Neural cell (in vitro differentiated cells): ENCODE results near the gene ZNF205. TPM values are rescaled to one million over a fixed set of nuclear protein-coding genes. Genes with fewer than 3 reads are reported as not detected.

ENCODE experiments used
- H2AFZ ChIP-seq: fragments of 200-600, 300-800 bp; sonication (generic), shearing (Covaris generic); 2 replicates; pipeline ENCODE4 v1.6.0; 2014; ENCODE audit warnings: low read depth, mild to moderate bottlenecking, antibody characterized with exemption, low read length, moderate library complexity
- H3F3A ChIP-seq: fragments of 200-600 bp; shearing (Covaris generic); 2 replicates; pipeline ENCODE4 v1.6.1; 2016; ENCODE audit warnings: mild to moderate bottlenecking, moderate library complexity, mixed read lengths, antibody characterized with exemption, low read length; ENCODE audit not compliant: insufficient read depth, poor library complexity, severe bottlenecking
- H3K27ac ChIP-seq: fragments of 200-600, 300-800 bp; sonication (generic), shearing (Covaris generic); 2 replicates; pipeline ENCODE4 v1.5.1; 2014; ENCODE audit warnings: mild to moderate bottlenecking, low read length, moderate library complexity
- H3K27me3 ChIP-seq: fragments of 300-800, 200-600 bp; sonication (generic), shearing (Covaris generic); 2 replicates; pipeline ENCODE4 v1.6.0; 2014; ENCODE audit warnings: mild to moderate bottlenecking, low read depth, low read length, moderate library complexity; ENCODE audit not compliant: insufficient read depth
- H3K36me3 ChIP-seq: fragments of 300-800, 200-600 bp; sonication (generic), shearing (Covaris generic); 2 replicates; pipeline ENCODE4 v1.5.1; 2014; ENCODE audit warnings: mild to moderate bottlenecking, antibody characterized with exemption, low read length, moderate library complexity; ENCODE audit not compliant: insufficient read depth
- H3K4me2 ChIP-seq: fragments of 300-800, 200-600 bp; sonication (generic), shearing (Covaris generic); 2 replicates; pipeline ENCODE4 v1.6.0; 2014; ENCODE audit warnings: mild to moderate bottlenecking, low read length
- H3K4me3 ChIP-seq: fragments of 300-800, 200-600 bp; sonication (generic), shearing (Covaris generic); 2 replicates; pipeline ENCODE4 v1.5.1; 2014; ENCODE audit warnings: mild to moderate bottlenecking, low read length, moderate library complexity
- H3K79me2 ChIP-seq: fragments of 200-600 bp; shearing (Covaris generic); replicated peaks from 2 replicates; pipeline ENCODE4 v1.6.0; 2014; ENCODE audit warnings: mild to moderate bottlenecking, low read length, moderate library complexity; ENCODE audit not compliant: insufficient read depth
- H3K9ac ChIP-seq: fragments of 300-800, 200-600 bp; sonication (generic), shearing (Covaris generic); 2 replicates; pipeline ENCODE4 v1.6.1; 2016; ENCODE audit warnings: mild to moderate bottlenecking, low read length, mixed read lengths
- H3K9me2 ChIP-seq: fragments of 200-600 bp; shearing (Covaris generic); 2 replicates; pipeline ENCODE4 v1.6.1; 2016; ENCODE audit warnings: mild to moderate bottlenecking, low read length, mixed read lengths; ENCODE audit not compliant: insufficient read depth
- H3K9me3 ChIP-seq: fragments of 200-600, 300-800 bp; sonication (generic), shearing (Covaris generic); 2 replicates; pipeline ENCODE4 v1.6.1; 2016; ENCODE audit warnings: mild to moderate bottlenecking, mixed run types, low read length, moderate library complexity, mixed read lengths
- H4K20me1 ChIP-seq: fragments of 200-600 bp; shearing (Covaris generic); 2 replicates; pipeline ENCODE4 v1.6.1; 2016; ENCODE audit warnings: mild to moderate bottlenecking, mixed run types; ENCODE audit not compliant: insufficient read depth
- EP300 ChIP-seq: fragments of 450-650 bp; conservative IDR thresholded peaks from 2 replicates; pipeline ENCODE4 v1.6.1; 2014; ENCODE audit warnings: antibody characterized with exemption, mild to moderate bottlenecking, moderate library complexity; ENCODE audit not compliant: poor library complexity, severe bottlenecking
- EZH2 ChIP-seq: fragments of 200-600, 300-800 bp; shearing (Covaris generic), sonication (generic); IDR thresholded peaks from 2 replicates; pipeline ENCODE4 v1.6.1; 2014; ENCODE audit warnings: antibody characterized with exemption, low read length, borderline replicate concordance, mild to moderate bottlenecking; ENCODE audit not compliant: insufficient read depth, poor library complexity, severe bottlenecking
- MXI1 ChIP-seq: fragments of 450-650 bp; conservative IDR thresholded peaks from 2 replicates; pipeline ENCODE4 v1.6.1; 2014; ENCODE audit warnings: antibody characterized with exemption, mild to moderate bottlenecking; ENCODE audit not compliant: poor library complexity, severe bottlenecking
- POLR2AphosphoS5 ChIP-seq: IDR thresholded peaks from 2 replicates; pipeline ENCODE4 v1.6.1; 2012
- RAD21 ChIP-seq: fragments of 450-650 bp; conservative IDR thresholded peaks from 2 replicates; pipeline ENCODE4 v1.6.1; 2014; ENCODE audit warnings: antibody characterized with exemption, mild to moderate bottlenecking, moderate library complexity
- SMC3 ChIP-seq: fragments of 450-650 bp; conservative IDR thresholded peaks from 2 replicates; pipeline ENCODE4 v1.6.1; 2014; ENCODE audit warnings: antibody characterized with exemption, mild to moderate bottlenecking, moderate library complexity; ENCODE audit not compliant: poor library complexity
- TAF1 ChIP-seq: IDR thresholded peaks from 2 replicates; pipeline ENCODE4 v1.6.1; 2012; ENCODE audit warnings: low read depth
- polyA plus RNA-seq: library from polyadenylated mRNA; depleted of rRNA; stranded (reverse); fragments of >200 nt; gene quantifications from 2 replicates; pipeline ENCODE4 v1.2.3, GENCODE V29; 2014
- TF ChIP-seq, protein P1 (sequence below): fragments of 450-650 bp; IDR thresholded peaks from 2 replicates; pipeline ENCODE4 v1.5.1; 2014; ENCODE audit warnings: antibody characterized with exemption, mild to moderate bottlenecking, moderate library complexity; ENCODE audit not compliant: poor library complexity, severe bottlenecking
- TF ChIP-seq, protein P2 (sequence below): IDR thresholded peaks from 2 replicates; pipeline ENCODE4 v1.6.1; 2012; ENCODE audit warnings: borderline replicate concordance

Gene ZNF205
- polyA plus RNA-seq, 1 donor from 2014 or later: 30.0 TPM

DNA sequence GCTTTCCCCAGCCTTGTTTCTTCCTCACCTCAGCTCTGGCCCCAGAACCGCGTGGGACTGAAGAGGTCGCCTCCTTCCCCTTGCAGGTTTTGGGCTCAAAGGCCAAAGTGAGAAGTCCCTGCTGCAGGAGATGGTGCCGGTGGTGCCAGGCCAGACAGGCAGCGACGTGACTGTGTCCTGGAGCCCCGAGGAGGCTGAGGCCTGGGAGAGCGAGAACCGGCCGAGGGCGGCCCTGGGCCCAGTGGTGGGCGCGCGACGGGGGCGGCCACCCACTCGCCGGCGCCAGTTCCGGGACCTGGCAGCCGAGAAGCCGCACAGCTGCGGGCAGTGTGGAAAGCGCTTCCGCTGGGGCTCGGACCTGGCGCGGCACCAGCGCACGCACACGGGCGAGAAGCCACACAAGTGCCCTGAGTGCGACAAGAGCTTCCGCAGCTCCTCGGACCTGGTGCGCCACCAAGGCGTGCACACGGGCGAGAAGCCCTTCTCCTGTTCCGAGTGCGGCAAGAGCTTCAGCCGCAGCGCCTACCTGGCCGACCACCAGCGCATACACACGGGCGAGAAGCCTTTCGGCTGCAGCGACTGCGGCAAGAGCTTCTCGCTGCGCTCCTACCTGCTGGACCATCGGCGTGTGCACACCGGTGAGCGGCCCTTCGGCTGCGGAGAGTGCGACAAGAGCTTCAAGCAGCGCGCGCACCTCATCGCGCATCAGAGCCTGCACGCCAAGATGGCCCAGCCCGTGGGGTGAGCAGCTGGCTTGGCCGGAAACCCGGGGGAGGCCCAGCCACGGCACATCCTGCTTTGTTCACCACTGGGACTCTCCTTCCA lies 28.4 kb downstream of the ZNF205 start:
- no peak for TF ChIP-seq EP300
- no peak for TF ChIP-seq POLR2AphosphoS5
- TF ChIP-seq TAF1: no peak
- TF ChIP-seq, protein P1, sequence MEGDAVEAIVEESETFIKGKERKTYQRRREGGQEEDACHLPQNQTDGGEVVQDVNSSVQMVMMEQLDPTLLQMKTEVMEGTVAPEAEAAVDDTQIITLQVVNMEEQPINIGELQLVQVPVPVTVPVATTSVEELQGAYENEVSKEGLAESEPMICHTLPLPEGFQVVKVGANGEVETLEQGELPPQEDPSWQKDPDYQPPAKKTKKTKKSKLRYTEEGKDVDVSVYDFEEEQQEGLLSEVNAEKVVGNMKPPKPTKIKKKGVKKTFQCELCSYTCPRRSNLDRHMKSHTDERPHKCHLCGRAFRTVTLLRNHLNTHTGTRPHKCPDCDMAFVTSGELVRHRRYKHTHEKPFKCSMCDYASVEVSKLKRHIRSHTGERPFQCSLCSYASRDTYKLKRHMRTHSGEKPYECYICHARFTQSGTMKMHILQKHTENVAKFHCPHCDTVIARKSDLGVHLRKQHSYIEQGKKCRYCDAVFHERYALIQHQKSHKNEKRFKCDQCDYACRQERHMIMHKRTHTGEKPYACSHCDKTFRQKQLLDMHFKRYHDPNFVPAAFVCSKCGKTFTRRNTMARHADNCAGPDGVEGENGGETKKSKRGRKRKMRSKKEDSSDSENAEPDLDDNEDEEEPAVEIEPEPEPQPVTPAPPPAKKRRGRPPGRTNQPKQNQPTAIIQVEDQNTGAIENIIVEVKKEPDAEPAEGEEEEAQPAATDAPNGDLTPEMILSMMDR: no peak
- TF ChIP-seq EZH2: no peak
- no peak for TF ChIP-seq SMC3
- TF ChIP-seq RAD21: no peak
- TF ChIP-seq MXI1: no peak
- TF ChIP-seq, protein P2, sequence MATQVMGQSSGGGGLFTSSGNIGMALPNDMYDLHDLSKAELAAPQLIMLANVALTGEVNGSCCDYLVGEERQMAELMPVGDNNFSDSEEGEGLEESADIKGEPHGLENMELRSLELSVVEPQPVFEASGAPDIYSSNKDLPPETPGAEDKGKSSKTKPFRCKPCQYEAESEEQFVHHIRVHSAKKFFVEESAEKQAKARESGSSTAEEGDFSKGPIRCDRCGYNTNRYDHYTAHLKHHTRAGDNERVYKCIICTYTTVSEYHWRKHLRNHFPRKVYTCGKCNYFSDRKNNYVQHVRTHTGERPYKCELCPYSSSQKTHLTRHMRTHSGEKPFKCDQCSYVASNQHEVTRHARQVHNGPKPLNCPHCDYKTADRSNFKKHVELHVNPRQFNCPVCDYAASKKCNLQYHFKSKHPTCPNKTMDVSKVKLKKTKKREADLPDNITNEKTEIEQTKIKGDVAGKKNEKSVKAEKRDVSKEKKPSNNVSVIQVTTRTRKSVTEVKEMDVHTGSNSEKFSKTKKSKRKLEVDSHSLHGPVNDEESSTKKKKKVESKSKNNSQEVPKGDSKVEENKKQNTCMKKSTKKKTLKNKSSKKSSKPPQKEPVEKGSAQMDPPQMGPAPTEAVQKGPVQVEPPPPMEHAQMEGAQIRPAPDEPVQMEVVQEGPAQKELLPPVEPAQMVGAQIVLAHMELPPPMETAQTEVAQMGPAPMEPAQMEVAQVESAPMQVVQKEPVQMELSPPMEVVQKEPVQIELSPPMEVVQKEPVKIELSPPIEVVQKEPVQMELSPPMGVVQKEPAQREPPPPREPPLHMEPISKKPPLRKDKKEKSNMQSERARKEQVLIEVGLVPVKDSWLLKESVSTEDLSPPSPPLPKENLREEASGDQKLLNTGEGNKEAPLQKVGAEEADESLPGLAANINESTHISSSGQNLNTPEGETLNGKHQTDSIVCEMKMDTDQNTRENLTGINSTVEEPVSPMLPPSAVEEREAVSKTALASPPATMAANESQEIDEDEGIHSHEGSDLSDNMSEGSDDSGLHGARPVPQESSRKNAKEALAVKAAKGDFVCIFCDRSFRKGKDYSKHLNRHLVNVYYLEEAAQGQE: no peak
- Histone ChIP-seq H3K9me2 (no peaks in the 10 kb centered on the region), H3K4me3 (no peak overlapping the region), H3K27me3 (no peaks in the 10 kb centered on the region), H3K9me3 (no peaks in the 10 kb centered on the region), H3K36me3 (no peaks in the 10 kb centered on the region), H3K9ac (no peak overlapping the region), H3F3A (no peaks in the 10 kb centered on the region), H2AFZ (no peak overlapping the region), H3K27ac (no peak overlapping the region), H4K20me1 (no peaks in the 10 kb centered on the region), H3K4me2 (no peak overlapping the region), H3K79me2 (peaks cover 4% of the 10 kb centered on the region)

DNA sequence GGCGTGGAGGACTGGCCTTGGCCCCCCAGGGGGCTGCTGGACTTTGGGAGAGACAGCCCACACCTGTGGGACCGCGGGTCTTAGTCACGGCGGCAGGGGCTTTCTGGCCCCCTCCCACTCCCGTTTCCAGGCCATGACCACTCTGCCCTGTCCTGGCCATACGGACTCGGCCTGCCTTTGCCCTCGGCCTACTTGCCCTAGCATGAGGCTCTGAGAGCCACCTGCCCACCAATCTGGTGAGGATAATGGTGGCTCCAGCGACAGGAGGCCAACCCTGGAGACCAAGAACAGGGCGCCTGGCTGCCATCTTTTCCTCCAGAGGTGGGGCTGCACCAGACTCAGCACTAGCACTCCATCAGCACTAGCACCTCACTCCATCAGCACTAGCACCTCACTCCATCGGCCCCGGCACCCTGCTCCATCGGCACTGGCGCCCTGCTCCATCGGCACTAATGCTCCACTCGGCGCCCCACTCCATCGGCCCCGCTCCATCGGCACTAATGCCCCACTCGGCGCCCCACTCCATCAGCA lies 29.5 kb downstream of the ZNF205 start:
- H3K36me3 ChIP-seq: no peaks in the 10 kb centered on the region

More for the DNA sequence above, 29.5 kb downstream of the ZNF205 start:
- Histone ChIP-seq H3F3A (no peaks in the 10 kb centered on the region), H3K9ac (no peak overlapping the region), H3K9me2 (no peaks in the 10 kb centered on the region), H3K9me3 (no peaks in the 10 kb centered on the region), H3K4me2 (no peak overlapping the region), H4K20me1 (no peaks in the 10 kb centered on the region), H3K27ac (no peak overlapping the region), H3K27me3 (no peaks in the 10 kb centered on the region), H2AFZ (no peak overlapping the region), H3K4me3 (no peak overlapping the region), H3K79me2 (no peaks in the 10 kb centered on the region)
- TF ChIP-seq SMC3 (no peak), EZH2 (no peak), MXI1 (no peak), TAF1 (no peak), POLR2AphosphoS5 (no peak), EP300 (no peak), RAD21 (no peak)
- TF ChIP-seq, protein P2: no peak
- TF ChIP-seq, protein P1: no peak
